ENCODE measurements around the gene CTXN3.

Gene CTXN3

GRCh38 chr5:127684726-127685467 is 36.0 kb downstream of the CTXN3 start:
- H3K27ac ChIP-seq: no peak overlapping the region
- TF ChIP-seq CTCF (IDR thresholded peaks at IDR 0.05) (no peak), ZFX (IDR thresholded peaks at IDR 0.05; ENCODE audit: borderline replicate concordance) (no peak)

- no peak overlapping the region for H3K27ac ChIP-seq
- no peak for TF ChIP-seq CTCF (IDR thresholded peaks at IDR 0.05)
- TF ChIP-seq ZFX (IDR thresholded peaks at IDR 0.05; ENCODE audit: borderline replicate concordance): no peak
These were observed 36.8 kb downstream of the CTXN3 start for GRCh38 chr5:127685662-127686061.

GRCh38 chr5:127686424-127686823 is 37.5 kb downstream of the CTXN3 start:
- TF ChIP-seq ZFX (IDR thresholded peaks at IDR 0.05; ENCODE audit: borderline replicate concordance) (no peak), CTCF (IDR thresholded peaks at IDR 0.05) (no peak)

GRCh38 chr5:127694518-127695171 is 45.8 kb downstream of the CTXN3 start:
- H3K27ac ChIP-seq: no peak overlapping the region
- TF ChIP-seq ZFX (IDR thresholded peaks at IDR 0.05; ENCODE audit: borderline replicate concordance): no peak
- no peak for TF ChIP-seq CTCF (IDR thresholded peaks at IDR 0.05)

More at GRCh38 chr5:127686424-127686823, 37.5 kb downstream of the CTXN3 start:
- H3K27ac ChIP-seq: no peak overlapping the region

- TF ChIP-seq ZFX (IDR thresholded peaks at IDR 0.05; ENCODE audit: borderline replicate concordance) (no peak), CTCF (IDR thresholded peaks at IDR 0.05) (no peak)
- H3K27ac ChIP-seq: no peak overlapping the region
These were observed 46.5 kb downstream of the CTXN3 start for GRCh38 chr5:127695346-127695745.

- TF ChIP-seq CTCF (IDR thresholded peaks at IDR 0.05) (no peak), ZFX (IDR thresholded peaks at IDR 0.05; ENCODE audit: borderline replicate concordance) (no peak)
These were observed 47.8 kb downstream of the CTXN3 start for GRCh38 chr5:127696683-127697082.

More at GRCh38 chr5:127696683-127697082, 47.8 kb downstream of the CTXN3 start:
- H3K27ac ChIP-seq: no peak overlapping the region
